ENCODE measurements around the gene ANO4.

GRCh38 chr12:100986595-100987547, 192.3 kb downstream of the ANO4 start:
- no peak for TF ChIP-seq CTCF (optimal IDR thresholded peaks at IDR 0.05 in 1 of 3, IDR thresholded peaks at IDR 0.05 in 1 of 3, conservative IDR thresholded peaks at IDR 0.05 in 1 of 3; ENCODE audit: extremely low read depth in 1 of 3, insufficient read depth in 2 of 3, low read length in 3 of 3)
- TF ChIP-seq EZH2 (IDR thresholded peaks at IDR 0.05; ENCODE audit: low read length) = no peak

Measured in keratinocyte (primary cell).